GF-D8 (cell line): ENCODE data around the gene IL12B.
"Not testable (repeated sequence)": the region's sequence is repeated elsewhere in the genome, so short reads cannot be mapped to it uniquely, and the experiment has no call there.

Experiments
- DNase-seq: peaks from one replicate; lab custom pipeline; 2025; lab: John Stamatoyannopoulos, UW

Gene IL12B

GRCh38 chr5:159330131-159330800 is at the start of gene IL12B:
Gene IL12B, minus strand, starts transcription at chr5:159330487. Its CDS starts 3,705 bp downstream, at chr5:159326782.
- no peak for DNase-seq

- no peak for DNase-seq
Measured at GRCh38 chr5:159377653-159378052, 47.4 kb upstream of the IL12B start.

GRCh38 chr5:159367866-159368265 is 37.6 kb upstream of the IL12B start:
- not testable (repeated sequence) for DNase-seq

- not testable (repeated sequence) for DNase-seq
Measured at GRCh38 chr5:159366776-159367175, 36.5 kb upstream of the IL12B start.

- peak; percentile 77 for DNase-seq
Measured at GRCh38 chr5:159362220-159362619, 31.9 kb upstream of the IL12B start.

GRCh38 chr5:159359871-159360270 is 29.6 kb upstream of the IL12B start:
- DNase-seq: not testable (repeated sequence)

- DNase-seq: peak; percentile 41
Measured at GRCh38 chr5:159359408-159359807, 29.1 kb upstream of the IL12B start.

GRCh38 chr5:159353661-159354252 is 23.5 kb upstream of the IL12B start:
- no peak for DNase-seq

GRCh38 chr5:159350644-159351043 is 20.4 kb upstream of the IL12B start:
- not testable (repeated sequence) for DNase-seq

GRCh38 chr5:159350216-159350615 is 19.9 kb upstream of the IL12B start:
- DNase-seq: not testable (repeated sequence)

- no peak for DNase-seq
Measured at GRCh38 chr5:159345861-159346260, 15.6 kb upstream of the IL12B start.

GRCh38 chr5:159345336-159345735 is 15.0 kb upstream of the IL12B start:
- DNase-seq: no peak

GRCh38 chr5:159343295-159344094 is 13.2 kb upstream of the IL12B start:
- no peak for DNase-seq

GRCh38 chr5:159342840-159343239 is 12.6 kb upstream of the IL12B start:
- DNase-seq: no peak

GRCh38 chr5:159341906-159342310 is 11.6 kb upstream of the IL12B start:
- DNase-seq: peak; percentile 75

- no peak for DNase-seq
Measured at GRCh38 chr5:159341145-159341544, 10.9 kb upstream of the IL12B start.

- no peak for DNase-seq
Measured at GRCh38 chr5:159340511-159340910, 10.2 kb upstream of the IL12B start.

- DNase-seq: no peak
Measured at GRCh38 chr5:159339460-159339859, 9.2 kb upstream of the IL12B start.

GRCh38 chr5:159338118-159338517 is 7.8 kb upstream of the IL12B start:
- DNase-seq: no peak

GRCh38 chr5:159337016-159337955 is 7.0 kb upstream of the IL12B start:
- DNase-seq: peak; percentile 62

- no peak for DNase-seq
Measured at GRCh38 chr5:159336586-159336985, 6.3 kb upstream of the IL12B start.

GRCh38 chr5:159333545-159333925 is 3.2 kb upstream of the IL12B start:
- no peak for DNase-seq
